OCI-LY7 (cell line): ENCODE results near the gene SPTAN1. TPM values are rescaled to one million over a fixed set of nuclear protein-coding genes. Genes with fewer than 3 reads are reported as not detected.

Experiments used
- small RNA-seq: library from RNA; depleted of rRNA; stranded (forward); fragments of <200 nt; gene quantifications from one replicate; pipeline ENCODE3, GENCODE V24; 2014
- total RNA-seq, 2 experiments: library from RNA; depleted of rRNA in 1 of 2; stranded (reverse); fragments of >200 nt in 1 of 2; shearing (Covaris generic) in 1 of 2; gene quantifications; 2 replicates each; pipeline ENCODE4 v1.2.3, GENCODE V29; 2014 to 2022

SPTAN1 gene
- total RNA-seq, 2 experiments from 2014 or later = 239 to 259 TPM

Small RNA genes lying within 50 kb of the gene (small RNA-seq; reads per million reads assigned to genes)
- gene RNU7-171P = not detected

Other genes starting within 250 kb of the SPTAN1 start
- 29.7 and 31.3 TPM in 2 replicates for gene TRUB2, start 230.1 kb upstream of the SPTAN1 start, total RNA-seq (2014; rRNA removed; shearing (Covaris generic))
- gene TRUB2, start 230.1 kb upstream of the SPTAN1 start, total RNA-seq (2022) = 22.9 and 30.3 TPM in 2 replicates
- 42.4 and 53.4 TPM in 2 replicates for gene COQ4, start 229.7 kb upstream of the SPTAN1 start, total RNA-seq (2014; rRNA removed; shearing (Covaris generic))
- 49.4 and 55.8 TPM in 2 replicates for gene COQ4, start 229.7 kb upstream of the SPTAN1 start, total RNA-seq (2022)
- 12.3 and 14.2 TPM in 2 replicates for gene SLC27A4, start 212.1 kb upstream of the SPTAN1 start, total RNA-seq (2014; rRNA removed; shearing (Covaris generic))
- gene SLC27A4, start 212.1 kb upstream of the SPTAN1 start, total RNA-seq (2022) = 13.0 and 16.0 TPM in 2 replicates
- gene URM1, start 181.2 kb upstream of the SPTAN1 start, total RNA-seq (2014; rRNA removed; shearing (Covaris generic)) = 42.3 and 58.5 TPM in 2 replicates
- 51.8 and 60.8 TPM in 2 replicates for gene URM1, start 181.2 kb upstream of the SPTAN1 start, total RNA-seq (2022)
- gene CERCAM, start 131.7 kb upstream of the SPTAN1 start, total RNA-seq (2014; rRNA removed; shearing (Covaris generic)) = 3.0 and 3.5 TPM in 2 replicates
- 2.7 and 3.1 TPM in 2 replicates for gene CERCAM, start 131.7 kb upstream of the SPTAN1 start, total RNA-seq (2022)
- gene ODF2, start 96.6 kb upstream of the SPTAN1 start, total RNA-seq (2014; rRNA removed; shearing (Covaris generic)) = 84.4 and 94.3 TPM in 2 replicates
- 93.1 and 94.1 TPM in 2 replicates for gene ODF2, start 96.6 kb upstream of the SPTAN1 start, total RNA-seq (2022)
- 30.8 and 34.8 TPM in 2 replicates for gene GLE1, start 47.9 kb upstream of the SPTAN1 start, total RNA-seq (2014; rRNA removed; shearing (Covaris generic))
- 43.4 and 45.2 TPM in 2 replicates for gene GLE1, start 47.9 kb upstream of the SPTAN1 start, total RNA-seq (2022)
- gene DYNC2I2, start 104.3 kb downstream of the SPTAN1 start, total RNA-seq (2014; rRNA removed; shearing (Covaris generic)) = 71.8 and 97.6 TPM in 2 replicates
- gene DYNC2I2, start 104.3 kb downstream of the SPTAN1 start, total RNA-seq (2022) = 51.6 and 55.5 TPM in 2 replicates
- 598 and 1,041 TPM in 2 replicates for gene SET, start 136.6 kb downstream of the SPTAN1 start, total RNA-seq (2014; rRNA removed; shearing (Covaris generic))
- gene SET, start 136.6 kb downstream of the SPTAN1 start, total RNA-seq (2022) = 686 and 701 TPM in 2 replicates
- 0.88 and 1.5 TPM in 2 replicates for gene PKN3, start 149.9 kb downstream of the SPTAN1 start, total RNA-seq (2014; rRNA removed; shearing (Covaris generic))
- 3.3 and 4.6 TPM in 2 replicates for gene PKN3, start 149.9 kb downstream of the SPTAN1 start, total RNA-seq (2022)
- gene ZDHHC12, start 171.5 kb downstream of the SPTAN1 start, total RNA-seq (2014; rRNA removed; shearing (Covaris generic)) = 29.0 and 56.8 TPM in 2 replicates
- 37.0 and 40.0 TPM in 2 replicates for gene ZDHHC12, start 171.5 kb downstream of the SPTAN1 start, total RNA-seq (2022)
- gene ZER1, start 219.3 kb downstream of the SPTAN1 start, total RNA-seq (2014; rRNA removed; shearing (Covaris generic)) = 6.9 and 11.0 TPM in 2 replicates
- 15.1 and 20.0 TPM in 2 replicates for gene ZER1, start 219.3 kb downstream of the SPTAN1 start, total RNA-seq (2022)
- gene TBC1D13, start 234.7 kb downstream of the SPTAN1 start, total RNA-seq (2014; rRNA removed; shearing (Covaris generic)) = 14.9 and 18.7 TPM in 2 replicates
- gene TBC1D13, start 234.7 kb downstream of the SPTAN1 start, total RNA-seq (2022) = 18.9 and 24.7 TPM in 2 replicates